ENCODE results near the gene EXOC3L1.

The EXOC3L1 gene

GRCh38 chr16:67163164-67163998 is 26.6 kb downstream of the EXOC3L1 start:
- no peaks in the 10 kb centered on the region for H3K36me3 ChIP-seq (ENCODE audit: control insufficient read depth in 2 of 2, insufficient read depth in 2 of 2, low read length in 2 of 2)
- H3K27me3 ChIP-seq (ENCODE audit: control insufficient read depth in 2 of 2, insufficient read depth in 2 of 2, low read length in 2 of 2) = peaks cover 8 to 9% of the 10 kb centered on the region in 2 donors
- no peak overlapping the region for H3K9ac ChIP-seq (ENCODE audit: low read depth in 1 of 2, low read length in 2 of 2)
- H3K9me3 ChIP-seq (ENCODE audit: control insufficient read depth in 2 of 2, low read length in 2 of 2) = no peaks in the 10 kb centered on the region
- peaks cover 37 to 47% of the 10 kb centered on the region in 2 donors for H3K4me1 ChIP-seq (ENCODE audit: control insufficient read depth in 2 of 2, insufficient read depth in 2 of 2, low read length in 2 of 2)
- peak overlapping the region; percentile 41 to 57 for H3K4me3 ChIP-seq (ENCODE audit: low read length in 2 of 2)
- H3K27ac ChIP-seq (ENCODE audit: low read depth in 2 of 2, low read length in 2 of 2) = peak overlapping the region in 1 of 2 donors; percentile 16

GRCh38 chr16:67162506-67163163 is 27.3 kb downstream of the EXOC3L1 start:
- Histone ChIP-seq H3K9me3 (ENCODE audit: control insufficient read depth in 2 of 2, low read length in 2 of 2) (no peaks in the 10 kb centered on the region), H3K4me1 (ENCODE audit: control insufficient read depth in 2 of 2, insufficient read depth in 2 of 2, low read length in 2 of 2) (peaks cover 43 to 52% of the 10 kb centered on the region in 2 donors), H3K27ac (ENCODE audit: low read depth in 2 of 2, low read length in 2 of 2) (peak overlapping the region in 1 of 2 donors; percentile 16), H3K9ac (ENCODE audit: low read depth in 1 of 2, low read length in 2 of 2) (no peak overlapping the region), H3K4me3 (ENCODE audit: low read length in 2 of 2) (peak overlapping the region; percentile 41 to 57), H3K36me3 (ENCODE audit: control insufficient read depth in 2 of 2, insufficient read depth in 2 of 2, low read length in 2 of 2) (no peaks in the 10 kb centered on the region), H3K27me3 (ENCODE audit: control insufficient read depth in 2 of 2, insufficient read depth in 2 of 2, low read length in 2 of 2) (peaks cover 8 to 9% of the 10 kb centered on the region in 2 donors)

GRCh38 chr16:67161595-67162058 is 28.3 kb downstream of the EXOC3L1 start:
- Histone ChIP-seq H3K4me3 (ENCODE audit: low read length in 2 of 2) (no peak overlapping the region), H3K4me1 (ENCODE audit: control insufficient read depth in 2 of 2, insufficient read depth in 2 of 2, low read length in 2 of 2) (peaks cover 43 to 55% of the 10 kb centered on the region in 2 donors), H3K9ac (ENCODE audit: low read depth in 1 of 2, low read length in 2 of 2) (no peak overlapping the region), H3K36me3 (ENCODE audit: control insufficient read depth in 2 of 2, insufficient read depth in 2 of 2, low read length in 2 of 2) (no peaks in the 10 kb centered on the region), H3K9me3 (ENCODE audit: control insufficient read depth in 2 of 2, low read length in 2 of 2) (no peaks in the 10 kb centered on the region), H3K27me3 (ENCODE audit: control insufficient read depth in 2 of 2, insufficient read depth in 2 of 2, low read length in 2 of 2) (peaks cover 7 to 8% of the 10 kb centered on the region in 2 donors), H3K27ac (ENCODE audit: low read depth in 2 of 2, low read length in 2 of 2) (no peak overlapping the region)

- peaks cover 0 to 3% of the 10 kb centered on the region in 2 donors for H3K27me3 ChIP-seq (ENCODE audit: control insufficient read depth in 2 of 2, insufficient read depth in 2 of 2, low read length in 2 of 2)
Measured at GRCh38 chr16:67158637-67159600, 31.0 kb downstream of the EXOC3L1 start.

GRCh38 chr16:67157892-67158635 is 31.9 kb downstream of the EXOC3L1 start:
- Histone ChIP-seq H3K27me3 (ENCODE audit: control insufficient read depth in 2 of 2, insufficient read depth in 2 of 2, low read length in 2 of 2) (peaks cover 0 to 3% of the 10 kb centered on the region in 2 donors), H3K9ac (ENCODE audit: low read depth in 1 of 2, low read length in 2 of 2) (peak overlapping the region in 1 of 2 donors; percentile 28)

More at GRCh38 chr16:67158637-67159600, 31.0 kb downstream of the EXOC3L1 start:
- no peaks in the 10 kb centered on the region for H3K9me3 ChIP-seq (ENCODE audit: control insufficient read depth in 2 of 2, low read length in 2 of 2)
- peak overlapping the region; percentile 94 to 95 for H3K27ac ChIP-seq (ENCODE audit: low read depth in 2 of 2, low read length in 2 of 2)
- peaks cover 41 to 55% of the 10 kb centered on the region in 2 donors for H3K4me1 ChIP-seq (ENCODE audit: control insufficient read depth in 2 of 2, insufficient read depth in 2 of 2, low read length in 2 of 2)
- H3K4me3 ChIP-seq (ENCODE audit: low read length in 2 of 2) = peak overlapping the region; percentile 88 to 97
- H3K9ac ChIP-seq (ENCODE audit: low read depth in 1 of 2, low read length in 2 of 2) = peak overlapping the region; percentile 95 to 97
- no peaks in the 10 kb centered on the region for H3K36me3 ChIP-seq (ENCODE audit: control insufficient read depth in 2 of 2, insufficient read depth in 2 of 2, low read length in 2 of 2)

GRCh38 chr16:67157106-67157748 is 32.7 kb downstream of the EXOC3L1 start:
- H3K4me3 ChIP-seq (ENCODE audit: low read length in 2 of 2) = no peak overlapping the region
- H3K4me1 ChIP-seq (ENCODE audit: control insufficient read depth in 2 of 2, insufficient read depth in 2 of 2, low read length in 2 of 2) = peaks cover 30 to 38% of the 10 kb centered on the region in 2 donors
- H3K27me3 ChIP-seq (ENCODE audit: control insufficient read depth in 2 of 2, insufficient read depth in 2 of 2, low read length in 2 of 2) = no peaks in the 10 kb centered on the region
- no peak overlapping the region for H3K9ac ChIP-seq (ENCODE audit: low read depth in 1 of 2, low read length in 2 of 2)
- H3K27ac ChIP-seq (ENCODE audit: low read depth in 2 of 2, low read length in 2 of 2) = no peak overlapping the region
- H3K36me3 ChIP-seq (ENCODE audit: control insufficient read depth in 2 of 2, insufficient read depth in 2 of 2, low read length in 2 of 2) = no peaks in the 10 kb centered on the region
- no peaks in the 10 kb centered on the region for H3K9me3 ChIP-seq (ENCODE audit: control insufficient read depth in 2 of 2, low read length in 2 of 2)

More at GRCh38 chr16:67157892-67158635, 31.9 kb downstream of the EXOC3L1 start:
- H3K27ac ChIP-seq (ENCODE audit: low read depth in 2 of 2, low read length in 2 of 2) = peak overlapping the region; percentile 94 to 95
- peak overlapping the region in 1 of 2 donors; percentile 88 for H3K4me3 ChIP-seq (ENCODE audit: low read length in 2 of 2)
- no peaks in the 10 kb centered on the region for H3K36me3 ChIP-seq (ENCODE audit: control insufficient read depth in 2 of 2, insufficient read depth in 2 of 2, low read length in 2 of 2)
- peaks cover 33 to 46% of the 10 kb centered on the region in 2 donors for H3K4me1 ChIP-seq (ENCODE audit: control insufficient read depth in 2 of 2, insufficient read depth in 2 of 2, low read length in 2 of 2)
- no peaks in the 10 kb centered on the region for H3K9me3 ChIP-seq (ENCODE audit: control insufficient read depth in 2 of 2, low read length in 2 of 2)

- H3K4me3 ChIP-seq (ENCODE audit: low read length in 2 of 2) = peak overlapping the region in 1 of 2 donors; percentile 45
- no peak overlapping the region for H3K27ac ChIP-seq (ENCODE audit: low read depth in 2 of 2, low read length in 2 of 2)
- H3K27me3 ChIP-seq (ENCODE audit: control insufficient read depth in 2 of 2, insufficient read depth in 2 of 2, low read length in 2 of 2) = no peaks in the 10 kb centered on the region
- no peaks in the 10 kb centered on the region for H3K36me3 ChIP-seq (ENCODE audit: control insufficient read depth in 2 of 2, insufficient read depth in 2 of 2, low read length in 2 of 2)
- H3K4me1 ChIP-seq (ENCODE audit: control insufficient read depth in 2 of 2, insufficient read depth in 2 of 2, low read length in 2 of 2) = peaks cover 30 to 35% of the 10 kb centered on the region in 2 donors
- H3K9me3 ChIP-seq (ENCODE audit: control insufficient read depth in 2 of 2, low read length in 2 of 2) = no peaks in the 10 kb centered on the region
- H3K9ac ChIP-seq (ENCODE audit: low read depth in 1 of 2, low read length in 2 of 2) = no peak overlapping the region
Measured at GRCh38 chr16:67156143-67156844, 33.6 kb downstream of the EXOC3L1 start.

- Histone ChIP-seq H3K27me3 (ENCODE audit: control insufficient read depth in 2 of 2, insufficient read depth in 2 of 2, low read length in 2 of 2) (no peaks in the 10 kb centered on the region), H3K9ac (ENCODE audit: low read depth in 1 of 2, low read length in 2 of 2) (peak overlapping the region in 1 of 2 donors; percentile 45), H3K36me3 (ENCODE audit: control insufficient read depth in 2 of 2, insufficient read depth in 2 of 2, low read length in 2 of 2) (no peaks in the 10 kb centered on the region), H3K4me1 (ENCODE audit: control insufficient read depth in 2 of 2, insufficient read depth in 2 of 2, low read length in 2 of 2) (peaks cover 30 to 33% of the 10 kb centered on the region in 2 donors), H3K9me3 (ENCODE audit: control insufficient read depth in 2 of 2, low read length in 2 of 2) (no peaks in the 10 kb centered on the region), H3K4me3 (ENCODE audit: low read length in 2 of 2) (peak overlapping the region; percentile 20 to 45), H3K27ac (ENCODE audit: low read depth in 2 of 2, low read length in 2 of 2) (no peak overlapping the region)
Measured at GRCh38 chr16:67155295-67156142, 34.4 kb downstream of the EXOC3L1 start.

Measured in mucosa of rectum (tissue), 2 donors.